Stimulated activated CD8-positive, alpha-beta memory T cell treated with anti-CD3 and anti-CD28 coated beads, Interleukin-4, amount 100 ng/mL, for 48 hours (primary cell): ENCODE results near the gene MDN1.

ENCODE experiments used
- DNase-seq: peaks from one replicate; pipeline ENCODE4 v3.0.0-alpha.2; 2020

The MDN1 gene

GRCh38 chr6:89692256-89692655, 127.3 kb downstream of the MDN1 start:
- DNase-seq, result no peak

- no peak for DNase-seq
Measured at GRCh38 chr6:89690944-89691324, 128.7 kb downstream of the MDN1 start.

- no peak for DNase-seq
Measured at GRCh38 chr6:89689732-89690131, 129.9 kb downstream of the MDN1 start.

- DNase-seq, result no peak
Measured at GRCh38 chr6:89688328-89688727, 131.3 kb downstream of the MDN1 start.

GRCh38 chr6:89685311-89685710, 134.3 kb downstream of the MDN1 start:
- DNase-seq, result no peak

- DNase-seq, result no peak
Measured at GRCh38 chr6:89682991-89683390, 136.6 kb downstream of the MDN1 start.

- no peak for DNase-seq
Measured at GRCh38 chr6:89681983-89682564, 137.5 kb downstream of the MDN1 start.

- DNase-seq, result no peak
Measured at GRCh38 chr6:89680551-89680950, 139.0 kb downstream of the MDN1 start.

GRCh38 chr6:89680150-89680549, 139.4 kb downstream of the MDN1 start:
- no peak for DNase-seq

GRCh38 chr6:89679215-89680120, 140.1 kb downstream of the MDN1 start:
- no peak for DNase-seq

- DNase-seq, result no peak
Measured at GRCh38 chr6:89678531-89678930, 141.1 kb downstream of the MDN1 start.

- no peak for DNase-seq
Measured at GRCh38 chr6:89675949-89676748, 143.4 kb downstream of the MDN1 start.

- DNase-seq, result no peak
Measured at GRCh38 chr6:89670935-89671565, 148.5 kb downstream of the MDN1 start.

- no peak for DNase-seq
Measured at GRCh38 chr6:89669002-89669401, 150.6 kb downstream of the MDN1 start.

GRCh38 chr6:89667872-89668556, 151.6 kb downstream of the MDN1 start:
- DNase-seq, result no peak

- no peak for DNase-seq
Measured at GRCh38 chr6:89662659-89663223, 156.9 kb downstream of the MDN1 start.

GRCh38 chr6:89661559-89661958, 158.0 kb downstream of the MDN1 start:
- no peak for DNase-seq

- no peak for DNase-seq
Measured at GRCh38 chr6:89660981-89661380, 158.6 kb downstream of the MDN1 start.

- no peak for DNase-seq
Measured at GRCh38 chr6:89657445-89658158, 162.0 kb downstream of the MDN1 start.

GRCh38 chr6:89655122-89655521, 164.5 kb downstream of the MDN1 start:
- no peak for DNase-seq

- no peak for DNase-seq
Measured at GRCh38 chr6:89650579-89650978, 169.0 kb downstream of the MDN1 start.

- DNase-seq, result no peak
Measured at GRCh38 chr6:89649682-89650081, 169.9 kb downstream of the MDN1 start.
